CD14-positive monocyte (primary cell): ENCODE measurements around the gene RAET1G. TPM values are rescaled to one million over a fixed set of nuclear protein-coding genes. Genes with fewer than 3 reads are reported as not detected.
"Not testable (repeated sequence)": the region's sequence is repeated elsewhere in the genome, so short reads cannot be mapped to it uniquely, and the experiment has no call there.

ENCODE experiments used
- DNase-seq, 3 donors: peaks; one replicate each; pipeline ENCODE4 v3.0.0-alpha.2; 2011 to 2022
- H2AFZ ChIP-seq: 2 replicates; pipeline ENCODE4 v1.6.0; 2012; ENCODE audit warnings: mild to moderate bottlenecking, low read depth, low read length, inconsistent platforms; ENCODE audit not compliant: insufficient read depth, poor library complexity, severe bottlenecking
- H3K27ac ChIP-seq, 2 donors: 1 replicate in 1 of 2; 2 replicates in 1 of 2; pipeline ENCODE4 v1.5.1; 2012 to 2013; ENCODE audit warnings: low read length in 2 of 2, control low read depth in 1 of 2, inconsistent platforms in 1 of 2, low read depth in 1 of 2, mild to moderate bottlenecking in 1 of 2
- H3K27me3 ChIP-seq, 2 donors: one replicate each; pipeline versions ENCODE4 v1.6.0 to v1.6.1; 2011 to 2013; ENCODE audit warnings: low read length in 2 of 2; ENCODE audit not compliant: control insufficient read depth in 2 of 2, insufficient read depth in 2 of 2
- H3K36me3 ChIP-seq, 2 donors: replicated peaks in 1 of 2; 1 replicate in 1 of 2; 2 replicates in 1 of 2; pipeline versions ENCODE4 v1.5.1 to v1.6.1; 2012 to 2013; ENCODE audit warnings: low read length in 2 of 2, control low read depth in 1 of 2, inconsistent platforms in 1 of 2, mild to moderate bottlenecking in 1 of 2; ENCODE audit not compliant: insufficient read depth in 2 of 2, control insufficient read depth in 1 of 2
- H3K4me1 ChIP-seq, 2 donors: 1 replicate in 1 of 2; 2 replicates in 1 of 2; pipeline versions ENCODE4 v1.5.1 to v1.6.1; 2012 to 2013; ENCODE audit warnings: low read length in 2 of 2, control low read depth in 1 of 2, inconsistent platforms in 1 of 2, mild to moderate bottlenecking in 1 of 2, moderate library complexity in 1 of 2; ENCODE audit not compliant: insufficient read depth in 2 of 2, control insufficient read depth in 1 of 2
- H3K4me2 ChIP-seq: replicated peaks from 2 replicates; pipeline ENCODE3; 2012; ENCODE audit warnings: low read length, moderate library complexity, mild to moderate bottlenecking; ENCODE audit not compliant: poor library complexity, severe bottlenecking; ENCODE audit errors: extremely low read depth
- H3K4me3 ChIP-seq, 3 experiments: fragments of 200-600 bp in 1 of 3; sonication (generic) in 1 of 3; replicated peaks in 1 of 3; 1 replicate in 2 of 3; 2 replicates in 1 of 3; pipeline ENCODE4 v1.5.1; 2011 to 2013; ENCODE audit warnings: low read length in 3 of 3, mild to moderate bottlenecking in 3 of 3, control low read depth in 2 of 3, low read depth in 2 of 3, inconsistent platforms in 1 of 3, moderate library complexity in 1 of 3
- H3K79me2 ChIP-seq: 2 replicates; pipeline ENCODE4 v1.6.0; 2012; ENCODE audit warnings: mild to moderate bottlenecking, control low read depth, inconsistent platforms, low read length, moderate library complexity; ENCODE audit not compliant: insufficient read depth
- H3K9ac ChIP-seq: 2 replicates; pipeline ENCODE4 v1.6.0; 2017; ENCODE audit warnings: low read length, mild to moderate bottlenecking; ENCODE audit not compliant: insufficient read depth, poor library complexity, severe bottlenecking
- H3K9me3 ChIP-seq, 2 donors: replicated peaks in 1 of 2; 1 replicate in 1 of 2; 2 replicates in 1 of 2; pipeline versions ENCODE4 v1.5.1 to v1.6.1; 2012 to 2013; ENCODE audit warnings: low read length in 2 of 2, control low read depth in 1 of 2; ENCODE audit not compliant: control insufficient read depth in 1 of 2, insufficient read depth in 1 of 2
- H4K20me1 ChIP-seq: 2 replicates; pipeline ENCODE4 v1.6.0; 2012; ENCODE audit warnings: mild to moderate bottlenecking, low read length, control low read depth, moderate library complexity; ENCODE audit not compliant: insufficient read depth
- H3K27ac Mint-ChIP-seq, 7 donors: one replicate each; pipeline ENCODE4 v1.8.0; 2020; ENCODE audit warnings: mild to moderate bottlenecking in 7 of 7, mixed read lengths in 7 of 7, moderate library complexity in 6 of 7, inconsistent platforms in 2 of 7
- H3K27me3 Mint-ChIP-seq, 3 donors: one replicate each; pipeline ENCODE4 v1.8.0; 2021 to 2022; ENCODE audit warnings: low read depth in 3 of 3, mild to moderate bottlenecking in 3 of 3, mixed read lengths in 3 of 3, moderate library complexity in 3 of 3, inconsistent platforms in 1 of 3
- H3K36me3 Mint-ChIP-seq, 2 donors: one replicate each; pipeline ENCODE4 v1.8.0; 2020; ENCODE audit warnings: mixed read lengths in 2 of 2, inconsistent platforms in 1 of 2, mild to moderate bottlenecking in 1 of 2
- H3K4me1 Mint-ChIP-seq: one replicate; pipeline ENCODE4 v1.8.0; 2020; ENCODE audit warnings: mild to moderate bottlenecking, mixed read lengths
- H3K4me3 Mint-ChIP-seq, 2 donors: one replicate each; pipeline ENCODE4 v1.8.0; 2020; ENCODE audit warnings: mild to moderate bottlenecking in 2 of 2, mixed read lengths in 2 of 2, moderate library complexity in 1 of 2
- H3K9me3 Mint-ChIP-seq, 7 donors: one replicate each; pipeline ENCODE4 v1.8.0; 2020 to 2022; ENCODE audit warnings: mixed read lengths in 7 of 7, mild to moderate bottlenecking in 6 of 7, moderate library complexity in 6 of 7, inconsistent platforms in 2 of 7
- WGBS: methylation state at CpG from one replicate; pipeline ENCODE4 v1.1.5; 2013; ENCODE audit warnings: missing lambda C conversion rate; ENCODE audit not compliant: insufficient coverage; 5-methylcytosine and 5-hydroxymethylcytosine counted together
- intact Hi-C, 2 donors: fragments of 100-400 bp; cut with micrococcal nuclease; formaldehyde crosslinking; loops; one replicate each; pipeline versions ENCODE4 v1.15.0 to v1.15.1; 2023
- polyA plus RNA-seq, 3 donors: library from polyadenylated mRNA; depleted of rRNA in 1 of 3; unstranded in 2 of 3; stranded (reverse) in 1 of 3; fragments of 300-500 nt in 2 of 3; fragments of >200 nt in 1 of 3; fragmentation: Illumina TruSeq in 2 of 3; gene quantifications; 1 replicate in 2 of 3; 2 replicates in 1 of 3; pipeline ENCODE4 v1.2.3, GENCODE V29; 2012 to 2021
- TF ChIP-seq, protein P1 (sequence below): fragments of 200-600 bp; IDR thresholded peaks from one replicate; pipeline ENCODE4 v1.8.0; 2022; ENCODE audit warnings: antibody characterized with exemption, mild to moderate bottlenecking

The RAET1G gene
- polyA plus RNA-seq, 3 donors: not detected

GRCh38 chr6:149923327-149923986 lies 536 bp upstream of the RAET1G start:
- H3K27ac ChIP-seq: no peak overlapping the region

GRCh38 chr6:149922091-149922490 lies 830 bp downstream of the RAET1G start:
- Mint-ChIP-seq H3K36me3 (peaks cover 8 to 15% of the 10 kb centered on the region in 2 donors), H3K4me3 (peak overlapping the region in 1 of 2 donors; percentile 94), H3K27ac (peak overlapping the region in 1 of 7 donors; percentile 18), H3K27me3 (peaks cover 60 to 69% (median 66%) of the 10 kb centered on the region in 3 donors), H3K9me3 (peaks cover 0 to 23% (median 16%) of the 10 kb centered on the region in 7 donors), H3K4me1 (peaks cover 31% of the 10 kb centered on the region)
- not testable (repeated sequence) for H2AFZ ChIP-seq, H3K79me2 ChIP-seq, H3K9me3 ChIP-seq, DNase-seq, H3K4me2 ChIP-seq, H3K36me3 ChIP-seq, H4K20me1 ChIP-seq, H3K27ac ChIP-seq, H3K4me3 ChIP-seq, H3K9ac ChIP-seq
- H3K4me1 ChIP-seq: peaks cover 28 to 29% of the 10 kb centered on the region in 2 donors
- peaks cover 25 to 60% of the 10 kb centered on the region in 2 donors for H3K27me3 ChIP-seq
- intact Hi-C loops: loop anchor here in 1 of 2 donors (5.0 to 10.0 kb wide), 2 partner anchors 85 to 197 kb away; no protein-coding TSS in a partner anchor
- 71% methylated on average over 5 of the region's 5 CpGs for WGBS

More at GRCh38 chr6:149923327-149923986, 536 bp upstream of the RAET1G start:
- Histone ChIP-seq H3K9me3 (peaks cover 0 to 4% of the 10 kb centered on the region in 2 donors), H3K36me3 (no peaks in the 10 kb centered on the region), H2AFZ (peak overlapping the region; percentile 66), H3K79me2 (no peaks in the 10 kb centered on the region), H3K4me3 (peak overlapping the region; percentile 8 to 73 (median 23)), H3K4me1 (peaks cover 28 to 29% of the 10 kb centered on the region in 2 donors), H3K27me3 (peaks cover 25 to 61% of the 10 kb centered on the region in 2 donors), H3K4me2 (peak overlapping the region; percentile 75), H3K9ac (no peak overlapping the region), H4K20me1 (no peaks in the 10 kb centered on the region)
- H3K27me3 Mint-ChIP-seq: peaks cover 69 to 82% (median 74%) of the 10 kb centered on the region in 3 donors
- peaks cover 8 to 15% of the 10 kb centered on the region in 2 donors for H3K36me3 Mint-ChIP-seq
- whole genome bisulfite sequencing: 14% methylated on average over 16 of the region's 33 CpGs
- peak overlapping the region in 3 of 7 donors; percentile 40 to 59 (median 40) for H3K27ac Mint-ChIP-seq
- intact Hi-C loops: loop anchor here in 1 of 2 donors (5.0 to 10.0 kb wide), 2 partner anchors 86 to 199 kb away; no protein-coding TSS in a partner anchor
- peaks cover 31% of the 10 kb centered on the region for H3K4me1 Mint-ChIP-seq
- TF ChIP-seq, protein P1, sequence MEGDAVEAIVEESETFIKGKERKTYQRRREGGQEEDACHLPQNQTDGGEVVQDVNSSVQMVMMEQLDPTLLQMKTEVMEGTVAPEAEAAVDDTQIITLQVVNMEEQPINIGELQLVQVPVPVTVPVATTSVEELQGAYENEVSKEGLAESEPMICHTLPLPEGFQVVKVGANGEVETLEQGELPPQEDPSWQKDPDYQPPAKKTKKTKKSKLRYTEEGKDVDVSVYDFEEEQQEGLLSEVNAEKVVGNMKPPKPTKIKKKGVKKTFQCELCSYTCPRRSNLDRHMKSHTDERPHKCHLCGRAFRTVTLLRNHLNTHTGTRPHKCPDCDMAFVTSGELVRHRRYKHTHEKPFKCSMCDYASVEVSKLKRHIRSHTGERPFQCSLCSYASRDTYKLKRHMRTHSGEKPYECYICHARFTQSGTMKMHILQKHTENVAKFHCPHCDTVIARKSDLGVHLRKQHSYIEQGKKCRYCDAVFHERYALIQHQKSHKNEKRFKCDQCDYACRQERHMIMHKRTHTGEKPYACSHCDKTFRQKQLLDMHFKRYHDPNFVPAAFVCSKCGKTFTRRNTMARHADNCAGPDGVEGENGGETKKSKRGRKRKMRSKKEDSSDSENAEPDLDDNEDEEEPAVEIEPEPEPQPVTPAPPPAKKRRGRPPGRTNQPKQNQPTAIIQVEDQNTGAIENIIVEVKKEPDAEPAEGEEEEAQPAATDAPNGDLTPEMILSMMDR: no peak
- DNase-seq: no peak
- H3K9me3 Mint-ChIP-seq: peaks cover 0 to 26% (median 16%) of the 10 kb centered on the region in 7 donors
- H3K4me3 Mint-ChIP-seq: peak overlapping the region; percentile 78 to 94
